Astrocyte of the cerebellum (primary cell): ENCODE results near the gene DEPDC5.
"Not testable (repeated sequence)": the region's sequence is repeated elsewhere in the genome, so short reads cannot be mapped to it uniquely, and the experiment has no call there.

Experiments
- DNase-seq: peaks from one replicate; pipeline ENCODE4 v3.0.0-alpha.2; 2011; ENCODE audit warnings: low read depth
- H3K4me3 ChIP-seq: 2 replicates; pipeline ENCODE4 v1.5.1; 2011; ENCODE audit warnings: mild to moderate bottlenecking, low read depth, low read length, moderate library complexity
- in situ Hi-C: cut with HindIII; loops from 2 replicates; pipeline ENCODE4 v1.10.0; 2017; ENCODE audit warnings: low sequenced_read_pairs
- TF ChIP-seq, protein P1 (sequence below): IDR thresholded peaks from 2 replicates; pipeline ENCODE4 v1.5.1; 2012; ENCODE audit warnings: low read length, low read depth, moderate library complexity, mild to moderate bottlenecking; ENCODE audit errors: missing control alignments

Gene DEPDC5

DNA sequence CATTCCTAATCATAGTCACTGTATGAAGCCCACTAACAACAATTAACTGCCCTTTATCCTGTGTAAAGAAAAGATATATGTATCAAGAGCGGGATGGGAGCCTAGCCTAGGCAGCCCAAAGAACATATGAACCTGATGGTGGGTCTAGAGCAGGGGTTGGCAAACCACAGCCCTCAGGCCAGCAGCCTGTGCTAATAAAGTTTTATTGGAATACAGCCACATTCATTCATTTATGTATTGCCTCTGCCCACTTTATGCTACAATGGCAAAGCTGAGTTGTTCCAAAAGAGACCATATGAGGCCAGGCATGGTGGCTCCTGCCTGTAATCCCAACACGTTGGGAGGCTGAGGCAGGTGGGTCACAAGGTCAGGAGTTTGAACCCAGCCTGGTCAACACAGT is 17.4 kb upstream of the DEPDC5 start:
- TF ChIP-seq, protein P1, sequence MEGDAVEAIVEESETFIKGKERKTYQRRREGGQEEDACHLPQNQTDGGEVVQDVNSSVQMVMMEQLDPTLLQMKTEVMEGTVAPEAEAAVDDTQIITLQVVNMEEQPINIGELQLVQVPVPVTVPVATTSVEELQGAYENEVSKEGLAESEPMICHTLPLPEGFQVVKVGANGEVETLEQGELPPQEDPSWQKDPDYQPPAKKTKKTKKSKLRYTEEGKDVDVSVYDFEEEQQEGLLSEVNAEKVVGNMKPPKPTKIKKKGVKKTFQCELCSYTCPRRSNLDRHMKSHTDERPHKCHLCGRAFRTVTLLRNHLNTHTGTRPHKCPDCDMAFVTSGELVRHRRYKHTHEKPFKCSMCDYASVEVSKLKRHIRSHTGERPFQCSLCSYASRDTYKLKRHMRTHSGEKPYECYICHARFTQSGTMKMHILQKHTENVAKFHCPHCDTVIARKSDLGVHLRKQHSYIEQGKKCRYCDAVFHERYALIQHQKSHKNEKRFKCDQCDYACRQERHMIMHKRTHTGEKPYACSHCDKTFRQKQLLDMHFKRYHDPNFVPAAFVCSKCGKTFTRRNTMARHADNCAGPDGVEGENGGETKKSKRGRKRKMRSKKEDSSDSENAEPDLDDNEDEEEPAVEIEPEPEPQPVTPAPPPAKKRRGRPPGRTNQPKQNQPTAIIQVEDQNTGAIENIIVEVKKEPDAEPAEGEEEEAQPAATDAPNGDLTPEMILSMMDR, result no peak
- no peak for DNase-seq
- in situ Hi-C loops, result no loop called here
- H3K4me3 ChIP-seq, result no peak overlapping the region

DNA sequence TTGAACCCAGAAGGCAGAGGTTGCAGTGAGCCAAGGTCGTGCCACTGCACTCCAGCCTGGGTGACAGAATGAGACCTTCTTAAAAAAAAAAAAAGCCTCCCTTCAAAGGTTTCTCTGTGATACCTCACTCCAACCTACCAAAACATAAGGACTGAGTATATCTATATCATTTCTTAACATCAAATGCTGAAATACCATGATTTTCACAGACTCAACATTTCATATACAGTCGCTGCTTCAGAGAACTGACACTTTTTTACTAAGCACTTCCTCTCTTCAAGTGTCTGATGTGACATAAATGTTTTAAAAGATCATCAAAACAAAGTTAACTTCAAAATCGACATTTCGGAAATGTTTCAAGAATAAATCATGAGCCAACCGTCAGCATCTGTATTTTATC is 15.9 kb upstream of the DEPDC5 start:
- no peak for DNase-seq
- TF ChIP-seq, protein P1, result no peak
- in situ Hi-C loops, result no loop called here
- no peak overlapping the region for H3K4me3 ChIP-seq

DNA sequence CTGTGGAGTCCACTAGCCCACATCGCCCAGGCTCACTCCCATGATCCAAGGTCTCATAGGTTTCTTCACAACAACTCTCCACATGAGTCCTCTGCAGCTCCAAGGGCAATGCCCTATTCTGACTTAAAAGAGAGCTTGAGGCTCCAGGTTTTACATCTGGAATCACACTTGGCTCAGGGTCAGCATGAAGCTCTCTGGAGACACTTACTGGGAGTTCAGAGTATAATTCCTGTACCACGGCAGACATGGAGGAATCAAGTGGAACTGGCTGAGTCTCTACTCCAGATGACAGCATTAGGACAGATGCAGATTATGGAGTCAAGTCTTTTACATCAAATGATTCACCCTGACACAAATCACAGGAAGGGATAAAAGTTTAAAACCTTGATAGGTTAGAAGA is 15.3 kb upstream of the DEPDC5 start:
- in situ Hi-C loops, result no loop called here
- TF ChIP-seq, protein P1, result no peak
- H3K4me3 ChIP-seq, result no peak overlapping the region
- DNase-seq, result no peak

DNA sequence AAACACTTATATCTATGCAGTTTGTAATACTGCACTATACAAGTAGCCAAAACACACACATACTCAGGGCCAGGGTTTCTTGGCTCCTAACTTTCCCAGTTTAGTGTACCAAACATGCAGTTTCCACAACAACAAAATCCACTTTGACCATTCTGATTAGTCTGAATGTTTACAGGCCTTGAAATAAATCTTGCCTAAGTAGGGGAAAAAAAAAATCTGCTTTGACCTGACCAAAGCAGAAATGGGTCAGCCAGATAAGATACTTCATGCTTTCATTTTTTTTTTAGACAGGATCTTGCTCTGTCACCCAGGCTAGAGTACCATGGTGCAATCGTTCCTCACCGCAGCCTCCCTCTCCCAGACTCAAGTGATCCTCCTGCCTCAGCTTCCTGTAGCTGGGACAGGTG is 14.0 kb upstream of the DEPDC5 start:
- H3K4me3 ChIP-seq, result no peak overlapping the region
- in situ Hi-C loops, result loop anchor here (10.0 kb wide), 1 partner anchor 55 kb away; no protein-coding TSS in a partner anchor
- TF ChIP-seq, protein P1, result no peak
- DNase-seq, result no peak

DNA sequence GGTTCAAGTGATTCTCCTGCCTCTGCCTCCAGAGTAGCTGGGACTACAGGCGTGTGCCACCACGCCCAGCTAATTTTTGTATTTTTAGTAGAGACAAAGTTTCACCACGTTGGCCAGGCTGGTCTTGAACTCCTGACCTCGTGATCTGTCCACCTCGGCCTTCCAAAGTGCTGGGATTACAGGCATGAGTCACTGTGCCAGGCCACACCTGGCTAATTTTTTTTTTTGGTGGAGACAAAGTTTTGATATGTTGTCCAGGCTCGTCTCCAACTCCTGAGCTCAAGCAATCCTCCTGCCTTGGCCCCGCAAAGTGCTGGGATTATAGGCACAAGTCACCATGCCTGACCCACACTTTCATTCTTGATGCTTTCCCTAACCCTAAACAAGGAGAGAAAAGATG is 13.5 kb upstream of the DEPDC5 start:
- not testable (repeated sequence) for H3K4me3 ChIP-seq, DNase-seq
- in situ Hi-C loops, result loop anchor here (10.0 kb wide), 1 partner anchor 56 kb away; no protein-coding TSS in a partner anchor

DNA sequence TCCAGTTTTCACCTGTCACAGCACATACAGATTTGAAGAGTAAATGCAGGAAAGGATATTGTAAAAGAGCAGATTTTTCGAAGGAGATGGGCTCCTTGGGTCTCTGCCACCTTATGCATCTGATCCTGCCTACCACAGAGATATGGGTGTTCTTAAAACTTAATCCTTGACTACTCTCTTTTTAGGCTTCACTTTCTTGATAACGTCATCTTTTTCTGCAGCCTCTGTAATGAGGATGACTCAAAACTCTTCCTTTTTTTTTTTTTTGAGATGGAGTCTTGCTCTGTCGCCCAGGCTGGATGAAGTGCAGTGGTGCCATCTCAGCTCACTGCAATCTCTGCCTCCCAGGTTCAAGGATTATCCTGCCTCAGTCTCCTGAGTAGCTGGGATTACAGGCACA is 11.7 kb upstream of the DEPDC5 start:
- TF ChIP-seq, protein P1, result no peak
- in situ Hi-C loops, result loop anchor here (10.0 kb wide), 1 partner anchor 57 kb away; no protein-coding TSS in a partner anchor
- no peak overlapping the region for H3K4me3 ChIP-seq
- no peak for DNase-seq

DNA sequence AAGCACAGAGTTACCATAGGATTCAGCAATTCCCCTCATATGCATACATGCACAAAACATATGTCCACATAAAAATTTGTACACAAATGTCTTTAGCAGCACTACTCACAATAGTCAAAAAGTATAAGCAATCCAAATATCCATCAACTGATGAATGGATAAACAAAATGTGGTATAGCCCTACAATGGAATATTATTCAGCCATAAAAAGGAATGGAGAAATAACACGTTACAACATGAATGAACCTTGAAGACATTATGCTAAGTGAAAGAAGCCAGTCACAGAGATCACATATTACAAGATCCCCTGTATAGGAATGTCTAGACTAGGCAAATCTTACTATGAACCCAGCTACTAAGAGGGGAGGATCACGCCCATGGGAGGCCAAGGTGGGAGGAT is 11.1 kb upstream of the DEPDC5 start:
- no peak for DNase-seq
- no peak overlapping the region for H3K4me3 ChIP-seq
- TF ChIP-seq, protein P1, result no peak
- in situ Hi-C loops, result loop anchor here (10.0 kb wide), 1 partner anchor 58 kb away; no protein-coding TSS in a partner anchor
